Measurements from ENCODE around the gene NRARP. TPM values are rescaled to one million over a fixed set of nuclear protein-coding genes. Genes with fewer than 3 reads are reported as not detected.

Gene NRARP
- total RNA-seq, 3 donors from 2014 or later: 2.1 to 6.9 (median 3.5) TPM

DNA sequence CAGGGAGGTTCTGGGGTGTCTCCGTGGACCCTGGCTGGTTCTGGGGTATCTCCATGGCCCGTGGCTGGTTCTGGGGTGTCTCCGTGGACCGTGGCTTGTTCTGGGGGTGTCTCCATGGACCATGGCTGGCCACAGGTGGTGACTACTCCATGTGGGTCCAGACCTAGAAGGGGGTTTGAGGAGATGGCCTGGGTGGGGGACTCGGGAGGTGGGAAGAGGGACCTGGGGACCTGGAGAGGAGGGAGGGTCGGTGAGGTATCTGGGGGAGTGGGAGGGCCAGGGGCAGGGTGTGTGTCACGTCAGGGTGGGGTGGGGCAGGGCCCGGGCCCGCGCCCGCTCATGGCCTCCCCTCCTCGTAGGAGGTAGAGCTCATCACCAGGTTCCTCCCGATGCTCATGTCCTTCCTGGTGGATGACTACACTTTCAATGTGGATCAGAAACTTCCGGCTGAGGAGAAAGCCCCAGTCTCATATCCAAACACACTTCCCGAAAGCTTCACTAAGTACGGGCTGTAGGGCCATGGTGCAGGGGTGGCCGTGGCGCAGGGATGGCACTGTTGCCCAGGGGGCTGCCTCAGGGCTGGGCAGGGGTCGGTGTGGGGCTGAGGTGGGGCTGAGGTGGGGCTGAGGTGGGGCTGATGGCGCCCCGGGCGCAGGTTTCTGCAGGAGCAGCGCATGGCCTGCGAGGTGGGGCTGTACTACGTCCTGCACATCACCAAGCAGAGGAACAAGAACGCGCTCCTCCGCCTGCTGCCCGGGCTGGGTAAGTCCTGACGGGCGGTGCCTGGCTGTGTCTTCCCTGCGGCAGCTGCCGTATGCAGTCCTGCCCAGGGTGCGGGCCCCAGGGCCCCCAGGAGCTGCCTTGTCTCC, 35.3 kb downstream of the NRARP start:
- TF ChIP-seq, protein P1, sequence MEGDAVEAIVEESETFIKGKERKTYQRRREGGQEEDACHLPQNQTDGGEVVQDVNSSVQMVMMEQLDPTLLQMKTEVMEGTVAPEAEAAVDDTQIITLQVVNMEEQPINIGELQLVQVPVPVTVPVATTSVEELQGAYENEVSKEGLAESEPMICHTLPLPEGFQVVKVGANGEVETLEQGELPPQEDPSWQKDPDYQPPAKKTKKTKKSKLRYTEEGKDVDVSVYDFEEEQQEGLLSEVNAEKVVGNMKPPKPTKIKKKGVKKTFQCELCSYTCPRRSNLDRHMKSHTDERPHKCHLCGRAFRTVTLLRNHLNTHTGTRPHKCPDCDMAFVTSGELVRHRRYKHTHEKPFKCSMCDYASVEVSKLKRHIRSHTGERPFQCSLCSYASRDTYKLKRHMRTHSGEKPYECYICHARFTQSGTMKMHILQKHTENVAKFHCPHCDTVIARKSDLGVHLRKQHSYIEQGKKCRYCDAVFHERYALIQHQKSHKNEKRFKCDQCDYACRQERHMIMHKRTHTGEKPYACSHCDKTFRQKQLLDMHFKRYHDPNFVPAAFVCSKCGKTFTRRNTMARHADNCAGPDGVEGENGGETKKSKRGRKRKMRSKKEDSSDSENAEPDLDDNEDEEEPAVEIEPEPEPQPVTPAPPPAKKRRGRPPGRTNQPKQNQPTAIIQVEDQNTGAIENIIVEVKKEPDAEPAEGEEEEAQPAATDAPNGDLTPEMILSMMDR (IDR thresholded peaks at IDR 0.05): no peak
- TF ChIP-seq POLR2AphosphoS5 (IDR thresholded peaks at IDR 0.05) (no peak), POLR2A (IDR thresholded peaks at IDR 0.05) (no peak)

DNA sequence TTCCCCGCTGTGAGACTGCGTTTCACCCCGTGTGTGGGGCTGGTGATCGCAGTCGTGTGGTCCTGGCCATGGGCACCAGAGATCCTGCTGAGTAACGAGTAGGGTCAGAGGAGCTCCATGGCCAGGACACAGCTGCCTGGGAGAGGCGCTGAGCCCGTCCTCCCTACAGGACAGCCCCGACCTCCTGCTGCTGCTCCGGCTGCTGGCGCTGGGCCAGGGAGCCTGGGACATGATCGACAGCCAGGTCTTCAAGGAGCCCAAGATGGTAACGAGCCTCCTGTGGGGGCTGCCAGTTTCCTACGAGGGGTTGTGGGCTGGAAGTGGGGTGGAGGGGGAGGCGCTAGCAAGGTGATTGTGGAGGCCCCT, 35.9 kb downstream of the NRARP start:
- Histone ChIP-seq H3K27ac (no peak overlapping the region), H3K9me3 (no peaks in the 10 kb centered on the region), H3K27me3 (no peaks in the 10 kb centered on the region), H3K4me3 (no peak overlapping the region), H3K36me3 (no peaks in the 10 kb centered on the region), H3K4me1 (peaks cover 0 to 3% of the 10 kb centered on the region in 2 donors)
- TF ChIP-seq POLR2AphosphoS5 (IDR thresholded peaks at IDR 0.05): no peak
- TF ChIP-seq POLR2A (IDR thresholded peaks at IDR 0.05): no peak
- TF ChIP-seq, protein P1 (IDR thresholded peaks at IDR 0.05): no peak
- DNase-seq (ENCODE audit: low spot score in 2 of 2): no peak
- intact Hi-C loops (cut with DNase I; ENCODE audit: low total_unique reads): no loop called here

More for the DNA sequence above, 35.3 kb downstream of the NRARP start:
- DNase-seq (ENCODE audit: low spot score in 2 of 2): no peak
- Histone ChIP-seq H3K9me3 (no peaks in the 10 kb centered on the region), H3K4me3 (no peak overlapping the region), H3K4me1 (peaks cover 0 to 3% of the 10 kb centered on the region in 2 donors), H3K27me3 (no peaks in the 10 kb centered on the region), H3K27ac (no peak overlapping the region), H3K36me3 (no peaks in the 10 kb centered on the region)
- intact Hi-C loops (cut with DNase I; ENCODE audit: low total_unique reads): no loop called here

DNA sequence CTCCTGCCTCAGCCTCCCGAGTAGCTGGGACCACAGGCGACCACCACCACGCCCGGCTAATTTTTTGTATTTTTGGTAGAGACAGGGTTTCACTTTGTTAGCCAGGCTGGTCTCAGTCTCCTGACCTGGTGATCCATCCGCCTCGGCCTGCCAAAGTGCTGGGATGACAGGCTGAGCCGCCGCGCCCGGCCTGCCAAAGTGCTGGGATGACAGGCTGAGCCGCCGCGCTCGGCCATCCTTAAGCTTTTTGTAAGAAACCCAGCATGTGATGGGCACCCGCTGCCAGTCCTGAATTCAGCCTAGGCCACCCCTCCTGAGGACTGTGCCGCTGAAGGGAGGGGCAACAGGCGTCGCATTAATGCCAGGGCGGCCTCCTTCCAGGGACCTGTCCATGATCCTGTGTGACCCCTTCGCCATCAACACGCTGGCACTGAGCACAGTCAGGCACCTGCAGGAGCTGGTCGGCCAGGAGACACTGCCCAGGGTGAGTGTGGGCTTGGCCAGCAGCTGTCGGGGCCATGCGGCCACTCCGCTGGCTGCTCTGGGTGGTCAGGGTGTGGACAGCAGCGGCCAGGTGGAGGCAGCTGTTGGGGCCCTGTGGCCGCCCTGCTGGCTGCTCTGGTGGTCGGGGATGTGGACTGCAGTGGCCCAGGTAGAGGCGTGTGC, 36.4 kb downstream of the NRARP start:
- peaks cover 0 to 3% of the 10 kb centered on the region in 2 donors for H3K4me1 ChIP-seq
- no peaks in the 10 kb centered on the region for H3K9me3 ChIP-seq
- H3K4me3 ChIP-seq: no peak overlapping the region
- TF ChIP-seq, protein P1 (IDR thresholded peaks at IDR 0.05): no peak
- TF ChIP-seq POLR2A (IDR thresholded peaks at IDR 0.05) (no peak), POLR2AphosphoS5 (IDR thresholded peaks at IDR 0.05) (no peak)
- DNase-seq (ENCODE audit: low spot score in 2 of 2): no peak
- no peaks in the 10 kb centered on the region for H3K27me3 ChIP-seq
- no peak overlapping the region for H3K27ac ChIP-seq
- intact Hi-C loops (cut with DNase I; ENCODE audit: low total_unique reads): no loop called here
- no peaks in the 10 kb centered on the region for H3K36me3 ChIP-seq

- TF ChIP-seq POLR2AphosphoS5 (IDR thresholded peaks at IDR 0.05) (no peak), POLR2A (IDR thresholded peaks at IDR 0.05) (no peak)
- TF ChIP-seq, protein P1 (IDR thresholded peaks at IDR 0.05): no peak
- intact Hi-C loops (cut with DNase I; ENCODE audit: low total_unique reads): no loop called here
- no peak overlapping the region for H3K27ac ChIP-seq
- DNase-seq (ENCODE audit: low spot score in 2 of 2): no peak
- no peak overlapping the region for H3K4me3 ChIP-seq
- no peaks in the 10 kb centered on the region for H3K4me1 ChIP-seq
- H3K9me3 ChIP-seq: no peaks in the 10 kb centered on the region
- no peaks in the 10 kb centered on the region for H3K36me3 ChIP-seq
- H3K27me3 ChIP-seq: no peaks in the 10 kb centered on the region
These were observed 38.0 kb downstream of the NRARP start for GRCh38 chr9:137264067-137264466.

- Histone ChIP-seq H3K27ac (no peak overlapping the region), H3K27me3 (no peaks in the 10 kb centered on the region), H3K4me3 (no peak overlapping the region), H3K4me1 (no peaks in the 10 kb centered on the region), H3K36me3 (no peaks in the 10 kb centered on the region), H3K9me3 (no peaks in the 10 kb centered on the region)
- intact Hi-C loops (cut with DNase I; ENCODE audit: low total_unique reads): no loop called here
- DNase-seq (ENCODE audit: low spot score in 2 of 2): no peak
- TF ChIP-seq POLR2A (IDR thresholded peaks at IDR 0.05) (no peak), POLR2AphosphoS5 (IDR thresholded peaks at IDR 0.05) (no peak)
- TF ChIP-seq, protein P1 (IDR thresholded peaks at IDR 0.05): no peak
These were observed 38.6 kb downstream of the NRARP start for GRCh38 chr9:137263506-137263905.
